BLaER1 (cell line): ENCODE measurements around the gene PRDX1.

ENCODE experiments used
- H3K27ac ChIP-seq: shearing (Covaris generic); formaldehyde crosslinking; 2 replicates; pipeline ENCODE4 v1.8.1; 2022
- H3K27me3 ChIP-seq: shearing (Covaris generic); formaldehyde crosslinking; 2 replicates; pipeline ENCODE4 v1.8.1; 2022
- H3K36me3 ChIP-seq: shearing (Covaris generic); formaldehyde crosslinking; 2 replicates; pipeline ENCODE4 v1.8.1; 2022
- H3K4me1 ChIP-seq: shearing (Covaris generic); formaldehyde crosslinking; 2 replicates; pipeline ENCODE4 v1.8.1; 2022
- H3K4me2 ChIP-seq: shearing (Covaris generic); formaldehyde crosslinking; 2 replicates; pipeline ENCODE4 v1.8.1; 2022
- H3K4me3 ChIP-seq: shearing (Covaris generic); formaldehyde crosslinking; 2 replicates; pipeline ENCODE4 v1.8.1; 2022
- H3K9ac ChIP-seq: shearing (Covaris generic); formaldehyde crosslinking; 2 replicates; pipeline ENCODE4 v1.8.1; 2022
- H3K9me3 ChIP-seq: shearing (Covaris generic); formaldehyde crosslinking; 2 replicates; pipeline ENCODE4 v1.8.1; 2022
- H4K20me1 ChIP-seq: shearing (Covaris generic); formaldehyde crosslinking; 2 replicates; pipeline ENCODE4 v1.8.1; 2022
- Cebpa-rat ChIP-seq: shearing (Covaris generic); IDR thresholded peaks from 2 replicates; pipeline ENCODE4 v1.8.1; 2022

Gene PRDX1

DNA sequence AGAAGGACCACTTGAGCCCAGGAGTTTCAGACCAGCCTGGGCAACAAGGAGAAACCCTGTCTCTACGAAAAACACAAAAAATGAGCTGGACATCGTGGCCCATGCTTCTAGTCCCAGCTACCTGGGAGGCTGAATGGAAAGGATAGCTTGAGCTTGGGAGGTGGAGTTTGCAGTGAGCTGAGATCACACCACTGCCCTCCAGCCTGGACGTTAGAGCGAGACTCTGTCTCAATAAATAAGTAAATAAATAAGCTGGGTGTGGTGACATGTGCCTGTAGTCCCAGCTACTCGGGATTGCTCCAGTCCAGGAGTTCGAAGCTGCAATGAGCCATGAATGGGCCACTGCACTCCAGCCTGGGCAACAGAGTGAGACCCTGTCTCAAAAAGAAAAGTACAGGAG lies 32.5 kb upstream of the PRDX1 start:
- H3K27ac ChIP-seq, result no peak overlapping the region
- H3K4me2 ChIP-seq, result peak overlapping the region; percentile 96
- no peaks in the 10 kb centered on the region for H3K27me3 ChIP-seq
- H4K20me1 ChIP-seq, result peaks cover 79% of the 10 kb centered on the region
- peaks cover 74% of the 10 kb centered on the region for H3K36me3 ChIP-seq
- no peaks in the 10 kb centered on the region for H3K9me3 ChIP-seq
- H3K4me3 ChIP-seq, result no peak overlapping the region
- H3K9ac ChIP-seq, result 0 out of 2 replicates have a peak overlapping the region, but pooled peaks have one; percentile 29
- no peak for TF ChIP-seq Cebpa-rat
- peaks cover 85% of the 10 kb centered on the region for H3K4me1 ChIP-seq

DNA sequence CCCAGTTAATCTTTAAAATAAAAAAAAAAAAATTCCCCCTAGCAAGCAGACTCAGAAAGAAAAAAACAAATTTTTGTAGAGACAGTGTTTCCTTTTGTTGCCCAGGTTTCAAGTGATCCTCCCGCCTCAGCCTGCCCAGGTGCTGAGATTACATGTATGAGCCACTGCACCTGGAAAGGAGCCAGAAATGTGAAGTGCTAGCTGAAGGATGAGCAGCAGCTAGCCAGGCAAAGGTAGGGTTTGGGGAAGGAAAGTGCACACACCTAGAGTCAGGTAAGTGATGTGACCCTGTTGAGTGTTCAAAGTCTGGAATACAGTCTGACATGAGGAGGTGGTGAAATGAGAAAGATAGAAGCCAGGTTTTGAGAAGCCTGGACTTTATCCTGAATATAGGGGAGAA lies 30.6 kb upstream of the PRDX1 start:
- Histone ChIP-seq H4K20me1 (peaks cover 60% of the 10 kb centered on the region), H3K4me1 (peaks cover 80% of the 10 kb centered on the region), H3K4me3 (peak overlapping the region; percentile 90), H3K9me3 (no peaks in the 10 kb centered on the region), H3K36me3 (peaks cover 55% of the 10 kb centered on the region), H3K27ac (peak overlapping the region; percentile 84), H3K9ac (peak overlapping the region; percentile 89), H3K4me2 (peak overlapping the region; percentile 96), H3K27me3 (no peaks in the 10 kb centered on the region)
- no peak for TF ChIP-seq Cebpa-rat

DNA sequence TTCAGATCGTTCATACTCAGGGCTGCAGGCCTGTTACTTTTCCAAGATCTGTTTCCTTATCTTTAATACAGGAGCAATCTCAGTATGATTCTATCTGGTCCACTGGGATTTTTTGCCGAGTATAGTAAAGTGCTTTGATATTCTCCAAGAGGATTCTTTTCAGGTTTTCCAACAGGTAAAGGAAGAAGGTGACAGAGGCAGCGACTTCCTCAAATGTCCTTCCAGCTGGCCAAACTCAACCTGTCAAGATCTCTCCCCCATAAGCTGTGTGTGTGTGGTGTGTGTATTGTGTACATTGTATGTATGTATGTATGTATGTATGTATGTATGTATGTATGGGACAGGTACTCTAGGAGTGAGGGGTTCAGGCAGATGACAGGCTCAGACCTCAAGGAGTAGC lies 30.0 kb upstream of the PRDX1 start:
- H3K4me2 ChIP-seq, result peak overlapping the region; percentile 96
- peak overlapping the region; percentile 90 for H3K4me3 ChIP-seq
- H3K36me3 ChIP-seq, result peaks cover 49% of the 10 kb centered on the region
- no peaks in the 10 kb centered on the region for H3K27me3 ChIP-seq
- H4K20me1 ChIP-seq, result peaks cover 54% of the 10 kb centered on the region
- H3K9me3 ChIP-seq, result no peaks in the 10 kb centered on the region
- H3K4me1 ChIP-seq, result peaks cover 80% of the 10 kb centered on the region
- no peak for TF ChIP-seq Cebpa-rat
- peak overlapping the region; percentile 89 for H3K9ac ChIP-seq
- H3K27ac ChIP-seq, result peak overlapping the region; percentile 84

DNA sequence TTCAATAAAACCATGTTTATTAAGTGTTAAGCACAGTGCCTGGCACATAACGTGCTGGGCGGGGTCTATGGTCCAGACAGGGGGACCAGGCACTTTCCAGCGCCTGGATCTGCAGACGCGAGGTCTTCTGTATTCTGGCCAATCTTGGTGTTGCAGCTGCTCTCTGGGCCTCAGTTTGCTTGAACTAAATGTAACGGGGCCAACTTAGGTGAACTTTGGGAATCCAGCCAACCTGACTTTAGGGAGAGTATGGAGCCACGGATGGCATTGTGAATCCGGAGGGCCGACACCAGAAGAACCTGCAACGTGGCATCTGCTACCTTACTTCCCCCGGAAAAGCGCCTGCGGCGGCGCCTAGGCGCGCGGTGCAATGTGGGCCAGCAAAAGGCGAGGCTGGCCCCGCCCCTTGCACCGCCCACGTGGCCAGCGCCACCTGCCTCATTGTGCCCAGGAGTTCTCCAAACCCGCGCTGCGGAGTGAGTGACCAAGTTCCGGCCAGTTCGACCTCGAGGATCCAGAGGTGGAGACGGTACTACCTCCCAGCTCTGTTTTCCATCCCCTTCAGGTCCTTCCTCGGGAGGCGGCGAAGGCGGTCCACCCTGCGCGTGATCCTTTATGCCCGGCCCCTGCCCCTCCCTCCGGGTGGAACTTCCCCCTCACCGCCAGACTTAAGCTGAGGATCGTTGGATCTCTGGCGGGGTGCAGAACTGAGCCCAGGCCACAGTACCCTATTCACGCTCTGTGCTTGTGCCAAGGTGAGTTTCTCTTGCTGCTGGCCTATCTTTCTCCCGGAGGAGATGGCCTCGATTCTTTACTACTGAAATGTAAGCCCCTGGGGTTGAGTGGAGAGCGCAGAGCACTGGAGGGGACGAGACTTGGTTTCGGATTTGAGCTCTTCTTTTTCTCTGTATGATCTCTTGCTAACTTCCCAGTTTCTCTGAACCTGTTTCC lies 29.0 kb upstream of the PRDX1 start, which contains the start of gene AKR1A1:
Gene AKR1A1 (plus strand): TSS at position 426 of the 951 bp plus-strand sequence. CDS start 10,969 bp downstream, outside the sequence.
- no peak for TF ChIP-seq Cebpa-rat
- Histone ChIP-seq H3K36me3 (peaks cover 38% of the 10 kb centered on the region), H3K27me3 (no peaks in the 10 kb centered on the region), H3K27ac (peak within 1 kb of the TSS; percentile 84), H4K20me1 (peaks cover 44% of the 10 kb centered on the region), H3K9ac (peak within 1 kb of the TSS; percentile 89), H3K4me3 (peak within 1 kb of the TSS; percentile 90), H3K4me1 (peaks cover 80% of the 10 kb centered on the region), H3K4me2 (peak within 1 kb of the TSS; percentile 96), H3K9me3 (no peaks in the 10 kb centered on the region)

DNA sequence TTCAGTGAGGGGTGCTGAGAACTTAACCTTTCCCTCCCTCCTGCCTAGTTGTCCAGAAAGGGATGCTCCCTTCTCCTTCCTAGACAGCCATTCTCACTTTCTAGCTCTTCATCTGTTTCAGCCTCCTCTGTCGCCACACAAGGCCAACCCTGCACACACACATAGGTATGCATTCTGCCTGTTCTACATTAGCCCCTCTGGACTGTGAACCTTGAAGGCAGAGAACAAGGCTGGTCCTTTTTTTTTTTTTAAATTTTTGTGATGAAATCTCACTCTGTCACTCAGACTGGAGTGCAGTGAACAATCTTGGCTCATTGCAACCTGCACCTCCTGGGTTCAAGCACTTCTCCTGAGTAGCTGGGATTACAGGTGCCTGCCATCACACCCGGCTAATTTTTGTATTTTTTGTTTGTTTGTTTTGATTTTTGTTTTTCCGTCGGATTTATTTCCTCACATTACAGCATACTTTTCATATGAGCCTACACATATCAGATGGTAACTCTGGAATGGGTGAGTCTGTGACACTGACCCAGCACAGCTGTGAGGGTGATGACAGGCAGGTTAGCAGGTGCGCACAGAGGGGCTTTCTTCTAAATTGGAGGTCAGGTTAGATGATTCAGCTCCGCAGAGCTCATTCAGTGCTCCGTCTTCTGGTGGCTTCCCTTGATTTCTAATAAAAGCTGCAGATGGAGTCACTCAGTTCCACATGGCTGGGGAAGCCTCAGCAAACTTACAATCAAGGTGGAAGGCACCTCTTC lies 24.0 kb upstream of the PRDX1 start:
- Histone ChIP-seq H3K4me2 (peak overlapping the region; percentile 93), H3K9ac (peak overlapping the region; percentile 73), H4K20me1 (no peaks in the 10 kb centered on the region), H3K27ac (peak overlapping the region; percentile 90), H3K4me1 (peaks cover 90% of the 10 kb centered on the region), H3K4me3 (peak overlapping the region; percentile 47), H3K9me3 (no peaks in the 10 kb centered on the region), H3K36me3 (no peaks in the 10 kb centered on the region), H3K27me3 (no peaks in the 10 kb centered on the region)
- TF ChIP-seq Cebpa-rat, result no peak

DNA sequence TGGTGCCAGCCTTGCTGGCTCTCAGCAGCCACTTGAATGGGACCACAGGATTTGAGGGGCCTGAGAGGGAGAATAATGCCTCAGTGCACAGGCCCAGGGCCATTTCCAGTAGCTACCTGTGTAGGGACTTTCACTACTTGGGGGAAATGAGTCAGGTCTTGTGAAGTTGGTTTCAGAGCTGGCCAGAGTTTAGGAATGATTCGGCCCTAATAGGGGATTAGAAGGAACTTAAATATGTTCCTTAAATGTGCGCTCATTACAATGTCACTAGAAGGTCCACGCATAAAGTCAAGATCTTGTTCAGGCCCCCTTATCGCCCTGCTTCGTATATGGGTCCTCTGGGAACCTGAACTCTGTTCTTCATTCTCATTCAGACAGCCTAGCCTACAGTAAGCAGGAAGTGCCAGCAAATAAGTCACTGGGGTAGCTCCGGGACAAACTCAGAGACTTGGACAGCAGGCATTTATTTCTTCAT lies 23.4 kb upstream of the PRDX1 start:
- Histone ChIP-seq H3K9ac (peak overlapping the region; percentile 73), H3K4me3 (peak overlapping the region; percentile 47), H3K36me3 (no peaks in the 10 kb centered on the region), H3K9me3 (no peaks in the 10 kb centered on the region), H3K27me3 (no peaks in the 10 kb centered on the region), H3K4me1 (peaks cover 93% of the 10 kb centered on the region), H3K27ac (peak overlapping the region; percentile 90), H4K20me1 (no peaks in the 10 kb centered on the region), H3K4me2 (peak overlapping the region; percentile 93)
- TF ChIP-seq Cebpa-rat, result no peak

DNA sequence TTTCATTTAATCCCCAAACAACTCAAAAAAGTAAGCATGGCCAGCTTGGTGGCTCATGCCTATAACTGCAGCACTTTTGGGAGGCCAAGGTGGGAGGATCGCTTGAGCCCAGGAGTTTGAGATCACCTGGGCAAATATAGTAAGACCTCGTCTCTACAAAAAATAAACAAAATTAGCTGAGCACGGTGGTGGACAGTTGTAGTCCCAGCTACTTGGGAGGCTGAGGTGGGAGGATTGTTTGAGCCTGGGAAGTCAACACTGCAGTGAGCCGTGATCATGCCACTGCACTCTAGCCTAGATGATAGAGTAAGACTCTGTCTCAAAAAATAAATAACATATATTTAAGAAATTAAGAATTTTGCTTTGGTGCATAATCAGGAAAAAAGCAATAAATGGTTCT lies 22.8 kb upstream of the PRDX1 start:
- Histone ChIP-seq H3K27me3 (no peaks in the 10 kb centered on the region), H3K4me1 (peaks cover 93% of the 10 kb centered on the region), H3K9me3 (no peaks in the 10 kb centered on the region), H4K20me1 (no peaks in the 10 kb centered on the region), H3K27ac (peak overlapping the region; percentile 90), H3K9ac (peak overlapping the region; percentile 73), H3K36me3 (no peaks in the 10 kb centered on the region), H3K4me3 (peak overlapping the region; percentile 47; the same call in 1 of the 2 replicates), H3K4me2 (peak overlapping the region; percentile 93)
- TF ChIP-seq Cebpa-rat, result no peak

DNA sequence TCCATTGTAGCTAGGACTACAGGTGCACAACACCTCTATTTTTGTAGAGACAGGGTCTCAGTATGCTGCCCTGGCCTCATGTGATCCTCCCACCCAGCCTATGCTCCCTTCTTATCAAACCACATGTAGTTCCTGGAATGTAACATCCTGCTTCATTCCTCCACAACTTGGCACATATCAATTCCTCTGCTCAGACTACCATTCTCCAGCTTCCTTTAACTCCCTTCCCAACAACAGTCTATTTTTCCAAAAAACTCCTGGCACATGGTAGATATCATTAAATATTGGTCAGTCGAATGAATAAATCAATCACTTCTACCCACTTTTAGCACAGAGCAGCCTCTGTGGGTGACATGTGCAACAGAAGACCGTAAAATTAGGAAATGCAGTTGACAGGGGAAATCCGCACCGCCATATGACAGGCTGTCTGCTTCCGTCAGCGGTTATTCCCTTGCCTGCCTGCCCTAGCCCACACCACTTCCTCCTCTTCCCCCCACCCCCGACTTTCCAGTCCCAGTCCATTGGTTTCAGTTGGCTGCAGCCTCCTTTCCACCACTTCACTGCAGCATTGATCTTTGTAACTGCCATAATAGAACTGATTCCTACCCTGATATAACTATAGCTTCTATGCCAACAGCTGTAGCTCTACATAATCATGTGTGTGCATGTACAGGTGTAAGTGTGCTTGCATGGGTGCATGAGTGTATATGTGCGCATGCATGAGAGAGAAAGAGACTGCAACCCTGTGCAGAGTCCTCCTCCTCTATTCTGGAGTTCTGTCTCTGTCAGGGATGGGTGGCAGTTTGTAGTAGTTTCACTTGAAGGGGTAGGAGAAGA lies 22.1 kb upstream of the PRDX1 start:
- Histone ChIP-seq H4K20me1 (no peaks in the 10 kb centered on the region), H3K27ac (peak overlapping the region; percentile 90), H3K4me3 (peak overlapping the region; percentile 47), H3K9ac (peak overlapping the region; percentile 73), H3K4me1 (peaks cover 96% of the 10 kb centered on the region), H3K36me3 (no peaks in the 10 kb centered on the region), H3K4me2 (peak overlapping the region; percentile 93), H3K27me3 (no peaks in the 10 kb centered on the region), H3K9me3 (no peaks in the 10 kb centered on the region)
- TF ChIP-seq Cebpa-rat, result peak; percentile 55; the same call in 1 of the 2 replicates

DNA sequence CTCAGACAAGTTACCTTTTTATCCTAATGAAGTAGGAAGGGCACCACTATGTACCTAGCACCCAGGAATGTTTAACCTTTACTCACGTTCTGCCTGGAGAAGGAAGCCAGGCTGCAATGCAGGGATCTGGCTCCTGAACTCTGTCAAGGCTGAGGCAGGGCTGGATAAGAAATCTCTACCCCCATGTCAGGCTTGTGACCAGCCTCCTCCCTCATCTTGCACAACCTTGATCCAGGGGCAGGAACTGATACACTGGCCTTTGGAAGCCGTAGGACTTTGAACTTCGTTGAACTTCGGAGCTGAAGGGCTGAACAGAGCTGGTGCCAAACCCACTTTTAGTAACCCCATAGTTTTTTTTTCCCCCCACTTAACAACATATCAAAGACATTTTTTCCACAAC lies 20.9 kb upstream of the PRDX1 start:
- Histone ChIP-seq H3K9ac (peak overlapping the region; percentile 32; the same call in 1 of the 2 replicates), H3K27ac (peak overlapping the region; percentile 84), H3K9me3 (no peaks in the 10 kb centered on the region), H3K27me3 (no peaks in the 10 kb centered on the region), H3K4me1 (peaks cover 86% of the 10 kb centered on the region), H3K4me3 (no peak overlapping the region), H3K36me3 (no peaks in the 10 kb centered on the region), H3K4me2 (peak overlapping the region; percentile 93), H4K20me1 (no peaks in the 10 kb centered on the region)
- no peak for TF ChIP-seq Cebpa-rat
